ENCODE results near the gene ETHE1. TPM values are rescaled to one million over a fixed set of nuclear protein-coding genes. Genes with fewer than 3 reads are reported as not detected.
"Not testable (repeated sequence)": the region's sequence is repeated elsewhere in the genome, so short reads cannot be mapped to it uniquely, and the experiment has no call there.

ETHE1 gene
- total RNA-seq, 1 donor from 2014 or later = 42.9 TPM

GRCh38 chr19:43551399-43552197 lies 24.6 kb upstream of the ETHE1 start:
- Mint-ChIP-seq H3K4me3 (ENCODE audit: unreplicated experiment) (peak overlapping the region; percentile 43), H3K27me3 (ENCODE audit: unreplicated experiment) (peaks cover 11% of the 10 kb centered on the region), H3K4me1 (ENCODE audit: unreplicated experiment) (no peaks in the 10 kb centered on the region), H3K27ac (ENCODE audit: unreplicated experiment) (no peak overlapping the region), H3K36me3 (ENCODE audit: low read depth, unreplicated experiment) (peaks cover 46% of the 10 kb centered on the region), H3K9me3 (ENCODE audit: unreplicated experiment) (no peaks in the 10 kb centered on the region)
- TF ChIP-seq CTCF (IDR thresholded peaks at IDR 0.05; ENCODE audit: unreplicated experiment) = no peak
- no peak for DNase-seq (ENCODE audit: low spot score)

- no peak for TF ChIP-seq CTCF (IDR thresholded peaks at IDR 0.05; ENCODE audit: unreplicated experiment)
- DNase-seq (ENCODE audit: low spot score) = no peak
- Mint-ChIP-seq H3K36me3 (ENCODE audit: low read depth, unreplicated experiment) (peaks cover 45% of the 10 kb centered on the region), H3K9me3 (ENCODE audit: unreplicated experiment) (no peaks in the 10 kb centered on the region), H3K4me3 (ENCODE audit: unreplicated experiment) (no peak overlapping the region), H3K27ac (ENCODE audit: unreplicated experiment) (no peak overlapping the region), H3K27me3 (ENCODE audit: unreplicated experiment) (peaks cover 5% of the 10 kb centered on the region), H3K4me1 (ENCODE audit: unreplicated experiment) (no peaks in the 10 kb centered on the region)
Measured at GRCh38 chr19:43548706-43549105, 21.7 kb upstream of the ETHE1 start.

GRCh38 chr19:43547926-43548325 lies 20.9 kb upstream of the ETHE1 start:
- H3K27ac Mint-ChIP-seq (ENCODE audit: unreplicated experiment); DNase-seq (ENCODE audit: low spot score); H3K4me3 Mint-ChIP-seq (ENCODE audit: unreplicated experiment); H3K4me1 Mint-ChIP-seq (ENCODE audit: unreplicated experiment); H3K9me3 Mint-ChIP-seq (ENCODE audit: unreplicated experiment); H3K27me3 Mint-ChIP-seq (ENCODE audit: unreplicated experiment): not testable (repeated sequence)
- H3K36me3 Mint-ChIP-seq (ENCODE audit: low read depth, unreplicated experiment) = peaks cover 51% of the 10 kb centered on the region

GRCh38 chr19:43546581-43546980 lies 19.6 kb upstream of the ETHE1 start:
- Mint-ChIP-seq H3K9me3 (ENCODE audit: unreplicated experiment) (no peaks in the 10 kb centered on the region), H3K27ac (ENCODE audit: unreplicated experiment) (no peak overlapping the region), H3K27me3 (ENCODE audit: unreplicated experiment) (peaks cover 4% of the 10 kb centered on the region), H3K4me3 (ENCODE audit: unreplicated experiment) (no peak overlapping the region), H3K36me3 (ENCODE audit: low read depth, unreplicated experiment) (peaks cover 54% of the 10 kb centered on the region), H3K4me1 (ENCODE audit: unreplicated experiment) (no peaks in the 10 kb centered on the region)
- DNase-seq (ENCODE audit: low spot score) = no peak
- TF ChIP-seq CTCF (IDR thresholded peaks at IDR 0.05; ENCODE audit: unreplicated experiment) = no peak

GRCh38 chr19:43545981-43546380 lies 19.0 kb upstream of the ETHE1 start:
- H3K27ac Mint-ChIP-seq (ENCODE audit: unreplicated experiment) = no peak overlapping the region
- H3K4me3 Mint-ChIP-seq (ENCODE audit: unreplicated experiment) = no peak overlapping the region
- peaks cover 54% of the 10 kb centered on the region for H3K36me3 Mint-ChIP-seq (ENCODE audit: low read depth, unreplicated experiment)
- H3K4me1 Mint-ChIP-seq (ENCODE audit: unreplicated experiment) = no peaks in the 10 kb centered on the region
- TF ChIP-seq CTCF (IDR thresholded peaks at IDR 0.05; ENCODE audit: unreplicated experiment) = no peak
- H3K27me3 Mint-ChIP-seq (ENCODE audit: unreplicated experiment) = peaks cover 3% of the 10 kb centered on the region
- no peak for DNase-seq (ENCODE audit: low spot score)
- H3K9me3 Mint-ChIP-seq (ENCODE audit: unreplicated experiment) = no peaks in the 10 kb centered on the region

All from endothelial cell (in vitro differentiated cells).